ENCODE data around the gene PIEZO2.

PIEZO2 gene

GRCh38 chr18:10834128-10834815 is 315.1 kb downstream of the PIEZO2 start:
- no peak for DNase-seq

- no peak for DNase-seq
Measured at GRCh38 chr18:10833656-10834055, 315.7 kb downstream of the PIEZO2 start.

GRCh38 chr18:10826400-10826799 is 323.0 kb downstream of the PIEZO2 start:
- no peak for DNase-seq

- DNase-seq, result no peak
Measured at GRCh38 chr18:10822456-10822855, 326.9 kb downstream of the PIEZO2 start.

- DNase-seq, result no peak
Measured at GRCh38 chr18:10820681-10821080, 328.7 kb downstream of the PIEZO2 start.

GRCh38 chr18:10814336-10814735 is 335.0 kb downstream of the PIEZO2 start:
- no peak for DNase-seq

GRCh38 chr18:10805587-10806118 is 343.7 kb downstream of the PIEZO2 start:
- DNase-seq, result no peak

- no peak for DNase-seq
Measured at GRCh38 chr18:10804126-10804525, 345.2 kb downstream of the PIEZO2 start.

GRCh38 chr18:10798727-10799550 is 350.4 kb downstream of the PIEZO2 start:
- DNase-seq, result peak; percentile 70

- no peak for DNase-seq
Measured at GRCh38 chr18:10797896-10798295, 351.5 kb downstream of the PIEZO2 start.

- no peak for DNase-seq
Measured at GRCh38 chr18:10794771-10795170, 354.6 kb downstream of the PIEZO2 start.

GRCh38 chr18:10793730-10794370 is 355.5 kb downstream of the PIEZO2 start:
- DNase-seq, result no peak

- no peak for DNase-seq
Measured at GRCh38 chr18:10792181-10792580, 357.2 kb downstream of the PIEZO2 start.

GRCh38 chr18:10791169-10791831 is 358.1 kb downstream of the PIEZO2 start:
- no peak for DNase-seq

GRCh38 chr18:10789180-10789579 is 360.2 kb downstream of the PIEZO2 start:
- no peak for DNase-seq

GRCh38 chr18:10787293-10787901 is 362.0 kb downstream of the PIEZO2 start:
- DNase-seq, result peak; percentile 78

- DNase-seq, result no peak
Measured at GRCh38 chr18:10785798-10786197, 363.6 kb downstream of the PIEZO2 start.

- no peak for DNase-seq
Measured at GRCh38 chr18:10784596-10785202, 364.7 kb downstream of the PIEZO2 start.

GRCh38 chr18:10783941-10784340 is 365.4 kb downstream of the PIEZO2 start:
- DNase-seq, result peak; percentile 7

GRCh38 chr18:10776493-10776892 is 372.9 kb downstream of the PIEZO2 start:
- no peak for DNase-seq

GRCh38 chr18:10775026-10775425 is 374.3 kb downstream of the PIEZO2 start:
- no peak for DNase-seq
